ENCODE results near the gene SLC32A1.

SLC32A1 gene

DNA sequence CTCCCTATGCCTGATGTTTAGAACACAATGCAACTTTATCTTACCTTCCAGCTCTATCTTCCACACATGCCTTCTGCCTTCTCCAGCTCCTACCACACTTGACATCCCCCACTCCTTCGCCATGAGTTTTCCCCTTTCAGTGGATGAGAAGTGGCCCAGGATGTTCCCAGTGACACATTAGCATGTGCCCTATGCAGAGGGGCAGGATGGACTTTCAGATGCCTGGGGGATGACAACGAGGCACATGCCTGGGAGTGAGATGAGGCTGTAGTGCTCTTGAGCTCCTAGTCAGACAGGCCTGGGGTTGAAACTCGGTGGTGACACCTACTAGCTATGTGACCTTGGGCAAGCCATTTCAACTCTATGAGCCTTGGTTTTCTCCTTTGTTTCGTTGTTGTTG lies 20.1 kb upstream of the SLC32A1 start:
- CTCF ChIA-PET = interaction anchor here (1.5 kb wide), 1 partner anchor 9 kb away, joined by 9 read pairs; no protein-coding TSS in a partner anchor
- POLR2A ChIA-PET = no interaction called here
- DNase-seq (ENCODE audit: extremely low spot score) = no peak
- TF ChIP-seq, protein P1, sequence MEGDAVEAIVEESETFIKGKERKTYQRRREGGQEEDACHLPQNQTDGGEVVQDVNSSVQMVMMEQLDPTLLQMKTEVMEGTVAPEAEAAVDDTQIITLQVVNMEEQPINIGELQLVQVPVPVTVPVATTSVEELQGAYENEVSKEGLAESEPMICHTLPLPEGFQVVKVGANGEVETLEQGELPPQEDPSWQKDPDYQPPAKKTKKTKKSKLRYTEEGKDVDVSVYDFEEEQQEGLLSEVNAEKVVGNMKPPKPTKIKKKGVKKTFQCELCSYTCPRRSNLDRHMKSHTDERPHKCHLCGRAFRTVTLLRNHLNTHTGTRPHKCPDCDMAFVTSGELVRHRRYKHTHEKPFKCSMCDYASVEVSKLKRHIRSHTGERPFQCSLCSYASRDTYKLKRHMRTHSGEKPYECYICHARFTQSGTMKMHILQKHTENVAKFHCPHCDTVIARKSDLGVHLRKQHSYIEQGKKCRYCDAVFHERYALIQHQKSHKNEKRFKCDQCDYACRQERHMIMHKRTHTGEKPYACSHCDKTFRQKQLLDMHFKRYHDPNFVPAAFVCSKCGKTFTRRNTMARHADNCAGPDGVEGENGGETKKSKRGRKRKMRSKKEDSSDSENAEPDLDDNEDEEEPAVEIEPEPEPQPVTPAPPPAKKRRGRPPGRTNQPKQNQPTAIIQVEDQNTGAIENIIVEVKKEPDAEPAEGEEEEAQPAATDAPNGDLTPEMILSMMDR (IDR thresholded peaks at IDR 0.05; ENCODE audit: control extremely low read depth, extremely low read depth, low read depth, missing control alignments) = no peak

DNA sequence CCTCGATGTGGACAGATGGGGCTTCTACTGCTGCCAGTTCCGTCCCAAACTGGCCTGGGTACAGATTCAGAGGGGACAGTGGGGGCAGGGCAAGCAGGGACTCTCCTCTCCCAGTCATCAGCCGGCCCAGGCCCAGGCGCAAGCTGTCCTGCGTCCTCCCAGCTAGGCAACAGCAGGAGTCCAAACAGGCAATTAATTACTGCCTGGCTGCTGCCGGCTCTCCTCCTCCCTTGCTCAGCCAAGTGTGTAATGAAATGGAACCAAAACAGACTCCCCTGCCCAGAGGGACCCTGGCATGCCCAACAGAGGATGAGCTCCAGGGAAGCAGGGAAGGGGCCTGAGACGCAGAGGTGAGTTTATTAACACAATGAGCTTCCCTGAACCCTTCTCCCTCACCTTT lies 17.8 kb upstream of the SLC32A1 start:
- ChIA-PET CTCF (interaction anchor here (0.6 to 1.6 kb wide), 3 partner anchors 16 to 1951 kb away, joined by 3 read pairs; no protein-coding TSS in a partner anchor), POLR2A (no interaction called here)
- no peak for DNase-seq (ENCODE audit: extremely low spot score)
- TF ChIP-seq, protein P1 (IDR thresholded peaks at IDR 0.05; ENCODE audit: control extremely low read depth, extremely low read depth, low read depth, missing control alignments) = no peak

DNA sequence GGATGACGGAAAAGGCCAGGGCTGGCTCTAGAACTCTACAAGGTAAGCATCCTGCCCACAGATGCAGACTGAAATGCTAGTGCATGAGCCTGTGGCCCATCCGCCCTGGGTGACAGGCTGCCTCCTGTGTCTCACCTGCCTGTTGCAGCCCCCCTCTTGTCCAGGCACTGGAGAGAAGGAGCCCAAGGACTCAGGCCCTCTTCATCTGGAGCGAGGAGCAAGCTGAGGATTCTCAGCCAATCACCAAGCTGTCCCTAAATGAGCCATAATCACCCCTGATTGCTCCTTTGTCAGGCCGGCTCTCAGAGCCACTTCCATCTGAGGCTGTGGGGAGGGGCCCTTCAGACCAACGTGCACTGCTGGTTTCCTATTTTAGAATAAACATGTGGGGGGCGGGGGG lies 10.0 kb upstream of the SLC32A1 start:
- POLR2A ChIA-PET = no interaction called here
- DNase-seq (ENCODE audit: extremely low spot score) = no peak
- CTCF ChIA-PET = interaction anchor here (1.0 to 2.9 kb wide), 5 partner anchors 11 to 80 kb away, joined by 3 to 9 read pairs (median 4); no protein-coding TSS in a partner anchor
- TF ChIP-seq, protein P1 (IDR thresholded peaks at IDR 0.05; ENCODE audit: control extremely low read depth, extremely low read depth, low read depth, missing control alignments) = no peak

DNA sequence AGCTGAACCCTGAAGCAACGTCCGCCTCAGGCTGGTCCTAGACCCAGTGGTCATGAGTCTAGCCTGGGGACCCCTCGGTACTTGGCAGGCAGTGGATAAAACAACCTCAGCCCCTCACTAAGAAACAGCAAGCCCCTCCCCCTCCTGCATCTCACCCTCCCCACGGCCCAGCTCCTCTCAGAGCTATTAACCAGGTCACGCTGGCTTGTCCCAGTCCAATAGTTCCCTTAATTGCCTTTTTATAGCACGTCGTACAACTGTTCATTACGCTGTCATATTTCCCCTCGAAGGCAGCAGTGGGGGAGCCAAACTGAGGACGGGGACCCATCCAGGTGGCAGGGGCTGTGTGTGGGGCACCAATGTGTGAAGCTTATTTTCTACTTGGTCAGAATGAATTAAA lies 8.6 kb upstream of the SLC32A1 start:
- POLR2A ChIA-PET = no interaction called here
- CTCF ChIA-PET = interaction anchor here (1.1 to 2.4 kb wide), 6 partner anchors 10 to 68 kb away, joined by 3 to 9 read pairs (median 6); no protein-coding TSS in a partner anchor
- TF ChIP-seq, protein P1 (IDR thresholded peaks at IDR 0.05; ENCODE audit: control extremely low read depth, extremely low read depth, low read depth, missing control alignments) = no peak
- no peak for DNase-seq (ENCODE audit: extremely low spot score)

DNA sequence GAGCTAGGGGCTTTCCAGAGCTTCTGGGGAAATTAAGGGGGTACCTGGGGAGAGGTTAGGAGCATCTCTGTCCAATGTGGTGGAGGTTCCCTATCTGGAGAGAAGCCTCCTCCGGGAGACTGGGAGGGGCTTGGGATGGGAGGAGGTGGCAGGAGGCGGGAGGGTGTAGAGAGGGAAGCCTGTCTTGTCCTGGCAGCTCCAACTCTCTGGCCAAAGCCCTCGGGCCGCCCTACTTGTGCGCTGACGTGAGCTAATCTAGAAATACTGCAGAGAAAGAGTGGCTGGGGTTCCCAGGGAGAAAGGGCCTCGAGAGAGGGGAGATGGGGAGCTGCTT lies 1.6 kb upstream of the SLC32A1 start:
- ChIA-PET CTCF (interaction anchor here (1.1 to 1.8 kb wide), 3 partner anchors 9 to 75 kb away, joined by 3 to 5 read pairs (median 5); no protein-coding TSS in a partner anchor), POLR2A (no interaction called here)
- DNase-seq (ENCODE audit: extremely low spot score) = no peak
- TF ChIP-seq, protein P1 (IDR thresholded peaks at IDR 0.05; ENCODE audit: control extremely low read depth, extremely low read depth, low read depth, missing control alignments) = no peak

DNA sequence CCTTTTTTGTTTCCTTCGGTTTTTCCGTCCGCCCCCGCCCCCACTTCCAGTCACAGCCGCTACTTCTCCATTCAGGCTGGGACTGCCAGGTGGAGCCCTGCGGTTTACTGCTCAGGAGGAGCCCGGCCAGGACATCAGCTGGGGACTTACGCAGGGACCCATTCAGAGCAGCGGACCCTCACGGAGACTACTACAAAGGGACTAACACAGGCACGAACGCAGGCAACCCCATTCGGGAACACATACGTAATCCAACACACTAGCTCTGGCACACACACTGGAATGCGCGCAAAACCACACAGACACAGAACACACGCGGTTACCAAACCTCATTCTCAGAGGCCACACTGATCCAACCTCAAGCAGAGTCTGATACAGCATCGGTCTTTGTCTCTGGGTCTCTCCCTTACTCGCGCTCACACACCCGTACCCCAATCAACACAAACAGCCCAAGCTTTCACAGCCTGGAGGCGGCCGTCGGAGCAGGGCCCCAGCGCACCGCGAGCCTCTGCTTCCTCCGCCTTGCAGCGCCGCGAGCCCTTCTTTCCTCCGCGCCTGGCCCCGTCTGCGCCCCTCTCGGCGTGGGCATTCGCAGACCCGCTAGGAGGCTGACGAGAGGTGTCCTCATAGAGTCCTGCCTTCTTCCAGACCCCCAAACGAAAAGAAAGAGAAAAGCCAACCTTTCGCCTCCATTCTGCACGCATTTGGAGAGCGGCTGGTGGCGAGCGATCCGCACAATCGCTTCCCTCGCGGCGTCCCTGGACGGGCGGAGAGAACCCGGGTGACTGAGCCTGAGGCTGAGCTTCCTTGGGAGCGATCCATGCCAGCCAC lies 1.1 kb upstream of the SLC32A1 start:
- CTCF ChIA-PET = interaction anchor here (1.1 to 3.4 kb wide), 4 partner anchors 8 to 76 kb away, joined by 3 to 14 read pairs (median 5); partner anchors contain the start of gene ACTR5
- TF ChIP-seq, protein P1 (IDR thresholded peaks at IDR 0.05; ENCODE audit: control extremely low read depth, extremely low read depth, low read depth, missing control alignments) = no peak
- POLR2A ChIA-PET = no interaction called here
- DNase-seq (ENCODE audit: extremely low spot score) = no peak

All from GM10248 (cell line).